ENCODE measurements around the gene LIMA1.
"Not testable (repeated sequence)": the region's sequence is repeated elsewhere in the genome, so short reads cannot be mapped to it uniquely, and the experiment has no call there.

The LIMA1 gene

DNA sequence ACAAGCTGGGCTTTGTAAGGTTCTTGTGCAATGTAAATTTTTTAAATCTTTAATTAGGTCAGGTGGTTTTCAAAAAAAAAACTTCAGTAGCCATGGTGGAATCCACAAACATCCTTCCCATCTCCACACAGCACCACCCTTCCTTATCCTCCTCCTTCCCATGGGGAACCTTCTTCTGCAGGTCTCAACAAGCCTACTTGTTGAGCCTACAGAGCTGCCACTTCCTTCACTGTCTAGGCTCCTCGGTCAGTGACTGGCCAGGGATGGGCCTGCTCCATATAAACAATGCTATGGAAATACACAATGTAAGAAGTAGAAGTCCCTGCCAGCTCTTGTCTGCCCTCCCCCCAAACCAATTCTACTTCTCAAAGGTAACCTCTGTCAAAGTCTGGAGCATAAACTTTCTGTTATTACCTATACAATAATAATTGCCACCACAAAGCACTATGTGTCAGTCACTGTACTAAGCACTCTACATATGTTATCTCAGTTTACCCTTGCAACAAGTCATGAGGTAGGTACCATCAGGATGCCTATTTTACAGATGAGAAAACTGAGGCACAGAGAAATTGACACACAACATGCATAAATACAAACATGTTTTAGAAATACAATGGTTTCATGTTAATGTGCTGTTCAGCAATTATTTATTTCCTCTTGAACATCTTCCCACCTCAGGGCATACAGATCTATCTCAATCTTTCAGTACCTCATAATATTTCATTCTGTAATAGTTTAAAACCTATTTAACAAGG is 17.4 kb downstream of the LIMA1 start:
- DNase-seq (no peak), ATAC-seq (no peak)
- H3K4me1 Mint-ChIP-seq = no peaks in the 10 kb centered on the region
- H3K27me3 Mint-ChIP-seq = no peaks in the 10 kb centered on the region
- no peaks in the 10 kb centered on the region for H3K9me3 Mint-ChIP-seq
- H3K4me3 Mint-ChIP-seq = no peak overlapping the region
- H3K27ac Mint-ChIP-seq = peak overlapping the region in 1 of 2 donors; percentile 63

DNA sequence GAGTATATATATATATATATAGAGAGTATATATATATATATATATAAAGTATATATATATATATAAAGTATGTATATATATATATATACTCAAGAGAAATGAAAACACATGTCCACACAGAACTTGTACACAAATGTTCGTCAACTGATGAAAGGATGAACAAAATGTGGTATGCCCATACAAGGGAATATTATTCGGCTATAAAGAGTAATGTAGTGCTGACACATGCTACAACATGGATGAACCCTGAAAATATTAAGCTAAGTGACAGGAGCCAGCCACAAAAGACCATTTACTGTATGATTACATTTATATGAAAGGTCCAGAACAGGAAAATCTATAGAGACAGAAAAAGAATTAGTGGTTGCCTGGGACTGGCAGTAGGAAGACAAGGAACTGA is 19.5 kb downstream of the LIMA1 start:
- DNase-seq = no peak
- Mint-ChIP-seq H3K4me3 (no peak overlapping the region), H3K9me3 (no peaks in the 10 kb centered on the region), H3K27me3 (no peaks in the 10 kb centered on the region), H3K4me1 (no peaks in the 10 kb centered on the region), H3K27ac (no peak overlapping the region)
- no peak for ATAC-seq

DNA sequence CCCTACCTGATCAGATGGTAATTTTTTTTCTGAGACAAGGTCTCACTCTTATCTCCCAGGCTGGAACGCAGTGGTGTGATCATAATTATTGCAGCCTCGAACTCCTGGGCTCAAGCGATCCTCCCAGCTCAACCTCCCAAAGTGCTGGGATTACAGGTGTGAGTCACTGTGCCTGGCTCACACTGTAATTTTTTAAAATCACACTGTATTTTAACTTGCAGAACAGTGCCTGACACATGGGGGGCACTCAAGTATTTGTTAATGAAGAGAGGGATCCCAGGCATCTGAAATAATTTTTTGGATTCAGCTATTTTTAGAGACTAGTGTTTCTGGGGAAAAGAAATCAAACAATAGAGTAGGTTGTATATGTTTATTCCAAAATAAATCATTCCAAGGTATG is 21.7 kb downstream of the LIMA1 start:
- Mint-ChIP-seq H3K27me3 (no peaks in the 10 kb centered on the region), H3K27ac (no peak overlapping the region), H3K9me3 (no peaks in the 10 kb centered on the region), H3K4me3 (no peak overlapping the region), H3K4me1 (no peaks in the 10 kb centered on the region)
- DNase-seq (no peak), ATAC-seq (no peak)

DNA sequence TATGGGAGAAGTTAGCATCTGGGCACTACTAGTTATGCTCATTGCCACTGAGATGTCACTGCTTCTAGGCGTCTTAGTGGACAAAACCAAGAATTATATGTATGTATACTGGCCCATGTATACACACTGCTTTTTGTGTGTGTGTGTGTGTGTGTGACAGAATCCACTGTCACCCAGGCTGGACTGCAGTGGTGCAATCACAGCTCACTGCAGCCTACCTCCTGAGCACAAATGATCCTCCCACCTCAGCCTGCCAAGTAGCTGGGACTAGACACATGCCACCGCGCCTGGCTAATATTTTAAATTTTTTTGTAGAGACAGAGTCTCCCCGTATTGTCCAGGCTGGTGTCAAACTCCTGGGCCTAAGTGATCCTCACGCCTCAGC is 25.2 kb downstream of the LIMA1 start:
- peaks cover 14% of the 10 kb centered on the region for H3K4me1 Mint-ChIP-seq
- H3K27me3 Mint-ChIP-seq = no peaks in the 10 kb centered on the region
- no peaks in the 10 kb centered on the region for H3K9me3 Mint-ChIP-seq
- ATAC-seq (no peak), DNase-seq (no peak)
- no peak overlapping the region for H3K4me3 Mint-ChIP-seq
- no peak overlapping the region for H3K27ac Mint-ChIP-seq

- no peaks in the 10 kb centered on the region for H3K9me3 Mint-ChIP-seq
- no peaks in the 10 kb centered on the region for H3K27me3 Mint-ChIP-seq
- no peak overlapping the region for H3K27ac Mint-ChIP-seq
- ATAC-seq (no peak), DNase-seq (no peak)
- H3K4me1 Mint-ChIP-seq = peaks cover 14% of the 10 kb centered on the region
- H3K4me3 Mint-ChIP-seq = no peak overlapping the region
Measured at GRCh38 chr12:50257236-50258166, 25.8 kb downstream of the LIMA1 start.

DNA sequence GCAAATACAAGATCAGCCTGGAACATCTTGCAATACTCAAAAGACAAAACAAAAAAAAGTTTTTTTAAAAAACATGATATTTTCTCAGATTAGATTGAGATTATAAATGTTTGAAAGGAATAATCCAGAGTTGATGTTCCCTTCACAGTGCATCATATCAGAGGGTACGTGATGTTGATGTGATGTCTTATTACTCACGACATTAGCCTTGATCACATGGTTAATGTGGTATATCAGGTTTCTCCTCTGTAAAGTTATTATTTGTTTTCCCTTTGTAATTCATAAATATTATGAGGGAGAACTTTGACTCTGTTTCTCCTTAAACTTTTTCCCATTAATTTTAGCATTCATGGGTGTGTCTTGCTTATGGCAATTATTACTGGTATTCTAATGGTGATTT is 26.6 kb downstream of the LIMA1 start:
- Mint-ChIP-seq H3K4me1 (peaks cover 19% of the 10 kb centered on the region), H3K27me3 (no peaks in the 10 kb centered on the region), H3K9me3 (no peaks in the 10 kb centered on the region), H3K27ac (no peak overlapping the region), H3K4me3 (no peak overlapping the region)
- no peak for DNase-seq
- ATAC-seq = no peak

- no peak overlapping the region for H3K4me3 Mint-ChIP-seq
- no peaks in the 10 kb centered on the region for H3K9me3 Mint-ChIP-seq
- DNase-seq (no peak), ATAC-seq (no peak)
- H3K27ac Mint-ChIP-seq = no peak overlapping the region
- peaks cover 31% of the 10 kb centered on the region for H3K4me1 Mint-ChIP-seq
- no peaks in the 10 kb centered on the region for H3K27me3 Mint-ChIP-seq
Measured at GRCh38 chr12:50252977-50253602, 30.2 kb downstream of the LIMA1 start.

- Mint-ChIP-seq H3K4me3 (no peak overlapping the region), H3K9me3 (no peaks in the 10 kb centered on the region), H3K27ac (no peak overlapping the region), H3K27me3 (no peaks in the 10 kb centered on the region), H3K4me1 (peaks cover 39% of the 10 kb centered on the region)
- DNase-seq = no peak
- ATAC-seq = peak; percentile 69
Measured at GRCh38 chr12:50251619-50252252, 31.6 kb downstream of the LIMA1 start.

GRCh38 chr12:50249464-50250182 is 33.7 kb downstream of the LIMA1 start:
- Mint-ChIP-seq H3K4me3 (no peak overlapping the region), H3K9me3 (no peaks in the 10 kb centered on the region), H3K27ac (no peak overlapping the region), H3K4me1 (peaks cover 39% of the 10 kb centered on the region), H3K27me3 (no peaks in the 10 kb centered on the region)
- DNase-seq (no peak), ATAC-seq (no peak)

- H3K27me3 Mint-ChIP-seq = no peaks in the 10 kb centered on the region
- no peaks in the 10 kb centered on the region for H3K9me3 Mint-ChIP-seq
- DNase-seq (no peak), ATAC-seq (no peak)
- H3K27ac Mint-ChIP-seq = no peak overlapping the region
- H3K4me3 Mint-ChIP-seq = peak overlapping the region in 1 of 2 donors; percentile 26
- peaks cover 34% of the 10 kb centered on the region for H3K4me1 Mint-ChIP-seq
Measured at GRCh38 chr12:50248883-50249282, 34.4 kb downstream of the LIMA1 start.

- H3K27ac Mint-ChIP-seq = no peak overlapping the region
- H3K4me1 Mint-ChIP-seq = peaks cover 30% of the 10 kb centered on the region
Measured at GRCh38 chr12:50248411-50248810, 34.9 kb downstream of the LIMA1 start.

DNA sequence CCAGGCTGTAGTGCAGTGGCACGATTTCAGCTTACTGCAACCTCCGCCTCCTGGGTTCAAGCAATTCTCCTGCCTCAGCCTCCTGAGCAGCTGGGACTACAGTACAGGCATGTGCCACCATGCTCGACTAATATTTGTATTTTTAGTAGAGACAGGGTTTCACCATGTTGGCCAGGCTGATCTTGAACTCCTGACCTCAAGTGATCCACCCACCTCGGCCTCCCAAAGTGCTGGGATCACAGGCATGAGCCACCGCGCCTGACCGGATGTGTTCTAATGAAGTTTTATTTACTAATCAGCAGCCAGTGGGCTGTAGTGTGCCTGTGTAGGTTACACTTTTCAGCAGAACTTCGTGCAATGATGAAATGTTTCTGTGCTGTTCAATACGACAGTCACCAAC is 35.7 kb downstream of the LIMA1 start:
- peaks cover 30% of the 10 kb centered on the region for H3K4me1 Mint-ChIP-seq

More at GRCh38 chr12:50248411-50248810, 34.9 kb downstream of the LIMA1 start:
- ATAC-seq (no peak), DNase-seq (no peak)
- no peaks in the 10 kb centered on the region for H3K27me3 Mint-ChIP-seq
- no peaks in the 10 kb centered on the region for H3K9me3 Mint-ChIP-seq
- no peak overlapping the region for H3K4me3 Mint-ChIP-seq

DNA sequence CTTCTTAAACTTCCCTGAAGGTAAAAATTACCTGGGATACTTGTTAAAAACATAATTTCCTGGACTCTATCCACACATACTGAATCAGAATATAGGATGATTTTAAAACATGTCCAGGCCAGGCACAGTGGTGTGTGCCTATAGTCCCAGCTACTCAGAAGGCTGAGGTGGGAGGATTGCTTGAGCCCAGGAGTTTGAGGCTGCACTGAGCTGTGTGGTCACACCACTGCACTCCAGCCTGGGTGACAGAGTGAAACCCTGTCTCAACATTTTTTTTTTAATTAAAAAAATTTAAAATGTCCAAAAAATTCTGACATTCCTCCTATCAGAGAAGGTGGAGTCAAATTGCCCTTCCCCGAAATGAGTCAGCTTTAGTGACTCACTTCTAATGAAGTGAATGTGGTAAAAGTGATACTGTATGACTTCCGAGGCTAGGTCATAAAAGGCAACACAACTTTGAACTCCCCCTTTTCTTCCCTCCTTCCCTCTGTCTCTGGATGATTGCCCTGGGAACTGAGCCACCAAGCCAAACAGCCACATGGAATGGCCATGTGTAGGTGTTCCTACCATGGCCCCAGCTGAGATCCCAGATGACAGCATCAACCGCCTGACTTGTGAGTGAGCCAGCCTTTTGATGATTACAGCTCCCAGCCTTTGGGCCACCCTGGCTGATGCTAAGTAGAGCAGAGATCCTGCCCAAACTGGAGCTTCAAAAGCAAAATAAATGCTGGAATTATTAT is 36.3 kb downstream of the LIMA1 start:
- ATAC-seq (peak; percentile 95), DNase-seq (peak; percentile 7 to 26)
- H3K9me3 Mint-ChIP-seq = no peaks in the 10 kb centered on the region
- peak overlapping the region in 1 of 2 donors; percentile 20 for H3K27ac Mint-ChIP-seq
- H3K27me3 Mint-ChIP-seq = no peaks in the 10 kb centered on the region
- peak overlapping the region in 1 of 2 donors; percentile 55 for H3K4me3 Mint-ChIP-seq
- peaks cover 28% of the 10 kb centered on the region for H3K4me1 Mint-ChIP-seq

More for the DNA sequence above, 35.7 kb downstream of the LIMA1 start:
- DNase-seq, H3K4me3 Mint-ChIP-seq, H3K27ac Mint-ChIP-seq, ATAC-seq, H3K27me3 Mint-ChIP-seq, H3K9me3 Mint-ChIP-seq: not testable (repeated sequence)

GRCh38 chr12:50246197-50246865 is 37.0 kb downstream of the LIMA1 start:
- H3K27me3 Mint-ChIP-seq = no peaks in the 10 kb centered on the region
- no peaks in the 10 kb centered on the region for H3K9me3 Mint-ChIP-seq
- no peak overlapping the region for H3K27ac Mint-ChIP-seq
- H3K4me3 Mint-ChIP-seq = no peak overlapping the region
- H3K4me1 Mint-ChIP-seq = peaks cover 24% of the 10 kb centered on the region
- DNase-seq (no peak), ATAC-seq (no peak)
